ENCODE results near the gene SPATA22.

- no peak for TF ChIP-seq POLR2AphosphoS5 (IDR thresholded peaks at IDR 0.05)
- TF ChIP-seq CTCF (IDR thresholded peaks at IDR 0.05): no peak
- TF ChIP-seq POLR2A (IDR thresholded peaks at IDR 0.05): no peak
Measured at GRCh38 chr17:3411070-3411469, 60.5 kb downstream of the SPATA22 start, which contains the start of gene OR3A3.

Measured in prostate gland (tissue), 2 donors.